ENCODE data around the gene TRIM14. TPM values are rescaled to one million over a fixed set of nuclear protein-coding genes. Genes with fewer than 3 reads are reported as not detected.

TRIM14 gene
- total and polyA plus RNA-seq, 2 of the 4 experiments (the other 2 are of a cell fraction), result 3.0 to 8.5 TPM

DNA sequence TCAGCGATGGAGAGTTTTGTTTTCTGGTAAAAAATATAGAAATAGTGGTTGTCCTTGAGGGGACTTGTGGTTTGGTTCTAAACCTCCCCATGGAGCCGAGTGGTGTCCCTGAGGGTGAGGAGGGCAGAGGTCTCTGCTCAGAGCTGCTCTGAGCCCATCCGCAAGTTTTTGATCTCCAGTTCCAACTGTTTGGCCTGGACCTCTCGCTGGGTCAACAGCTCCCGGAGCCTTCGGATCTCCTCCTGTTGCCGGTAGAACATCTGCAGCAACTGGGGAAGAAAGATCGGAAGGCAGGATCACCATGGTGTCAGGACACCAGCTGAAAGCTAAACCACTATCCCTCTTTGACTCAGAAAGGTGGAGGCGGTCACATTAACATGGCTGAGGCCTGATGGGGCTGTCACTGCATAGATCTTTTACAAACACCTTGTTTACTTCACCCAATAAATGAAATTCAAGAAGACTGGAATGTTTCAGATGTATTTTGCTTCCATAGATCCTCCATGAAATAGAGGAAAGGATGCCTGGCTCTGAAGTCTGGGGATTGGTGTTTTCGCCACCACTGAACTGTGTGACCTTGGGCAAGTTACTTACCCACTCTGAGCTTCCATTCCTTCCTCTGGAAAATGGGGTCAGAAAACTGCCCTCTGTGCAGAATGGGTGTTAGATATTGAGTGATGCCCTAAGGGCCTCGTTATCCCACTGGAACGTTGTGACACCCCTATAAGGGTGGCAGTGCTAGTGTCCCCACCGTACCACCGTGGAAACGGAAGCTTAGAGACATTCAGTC lies 5.8 kb upstream of the TRIM14 start:
- no peak overlapping the region for H3K4ac ChIP-seq (ENCODE audit: low read depth, low read length)
- intact Hi-C loops (cut with micrococcal nuclease), result no loop called here
- H3K56ac ChIP-seq (ENCODE audit: extremely low read depth, insufficient read depth, low read length), result no peak overlapping the region
- dilution Hi-C loops (cut with HindIII; ENCODE audit: low sequenced_read_pairs, unreplicated experiment), result no loop called here
- no peak overlapping the region for H2BK20ac ChIP-seq (ENCODE audit: low read depth, low read length)
- H2BK120ac ChIP-seq (ENCODE audit: low read depth, low read length), result no peak overlapping the region
- no peak overlapping the region for H2AK5ac ChIP-seq (ENCODE audit: low read depth, low read length)
- no peaks in the 10 kb centered on the region for H3K9me3 ChIP-seq (ENCODE audit: control insufficient read depth, insufficient read depth, low read length)
- H4K5ac ChIP-seq (ENCODE audit: low read depth, low read length), result no peak overlapping the region
- H2BK5ac ChIP-seq (ENCODE audit: low read depth, low read length, poor library complexity, severe bottlenecking), result no peak overlapping the region
- no peak overlapping the region for H3K4me3 ChIP-seq (ENCODE audit: insufficient read depth, low read depth, low read length)
- no peaks in the 10 kb centered on the region for H3K36me3 ChIP-seq (ENCODE audit: control insufficient read depth, insufficient read depth, low read length)
- H2AK9ac ChIP-seq (replicated peaks; ENCODE audit: low read depth, low read length, poor library complexity), result no peak overlapping the region
- no peak overlapping the region for H4K8ac ChIP-seq (ENCODE audit: low read depth in 2 of 2, low read length in 2 of 2)
- ChIA-PET POLR2A (ENCODE audit: unreplicated experiment) (no interaction called here), CTCF (no interaction called here)
- ATAC-seq (ENCODE audit: low read depth) (no peak), DNase-seq (no peak)
- no peak overlapping the region for H3K27ac ChIP-seq (ENCODE audit: insufficient read depth, low read length)
- 80% methylated on average over 3 of the region's 15 CpGs; no CpG with 5 or more reads in 1 of the 2 experiments for WGBS, 2 experiments (ENCODE audit: extremely low coverage in 2 of 2, insufficient read length in 1 of 2)
- TF ChIP-seq NFE2L2 (IDR thresholded peaks at IDR 0.05; ENCODE audit: low read depth, low read length) (no peak), CHD1 (IDR thresholded peaks at IDR 0.05; ENCODE audit: low read depth, low read length) (no peak), USF2 (IDR thresholded peaks at IDR 0.05; ENCODE audit: low read depth, low read length) (no peak), BHLHE40 (IDR thresholded peaks at IDR 0.05; ENCODE audit: low read depth, low read length) (no peak), MAFK (IDR thresholded peaks at IDR 0.05; ENCODE audit: low read depth, low read length) (no peak), MXI1 (IDR thresholded peaks at IDR 0.05; ENCODE audit: borderline replicate concordance, low read depth, low read length) (no peak), RAD21 (IDR thresholded peaks at IDR 0.05; ENCODE audit: low read length) (no peak), POLR2A (IDR thresholded peaks at IDR 0.05; ENCODE audit: low read depth, low read length) (no peak), ELK1 (IDR thresholded peaks at IDR 0.05; ENCODE audit: borderline replicate concordance, low read depth, low read length) (no peak), RCOR1 (IDR thresholded peaks at IDR 0.05; ENCODE audit: insufficient replicate concordance, low read length) (no peak), CEBPB (IDR thresholded peaks at IDR 0.05; ENCODE audit: low read depth, low read length) (no peak), RFX5 (IDR thresholded peaks at IDR 0.05; ENCODE audit: low read depth, low read length) (no peak), SMC3 (IDR thresholded peaks at IDR 0.05; ENCODE audit: low read depth, low read length) (no peak), MAZ (IDR thresholded peaks at IDR 0.05; ENCODE audit: borderline replicate concordance, low read depth, low read length) (no peak), FOS (IDR thresholded peaks at IDR 0.05; ENCODE audit: low read depth, low read length) (no peak)
- TF ChIP-seq, protein P1, sequence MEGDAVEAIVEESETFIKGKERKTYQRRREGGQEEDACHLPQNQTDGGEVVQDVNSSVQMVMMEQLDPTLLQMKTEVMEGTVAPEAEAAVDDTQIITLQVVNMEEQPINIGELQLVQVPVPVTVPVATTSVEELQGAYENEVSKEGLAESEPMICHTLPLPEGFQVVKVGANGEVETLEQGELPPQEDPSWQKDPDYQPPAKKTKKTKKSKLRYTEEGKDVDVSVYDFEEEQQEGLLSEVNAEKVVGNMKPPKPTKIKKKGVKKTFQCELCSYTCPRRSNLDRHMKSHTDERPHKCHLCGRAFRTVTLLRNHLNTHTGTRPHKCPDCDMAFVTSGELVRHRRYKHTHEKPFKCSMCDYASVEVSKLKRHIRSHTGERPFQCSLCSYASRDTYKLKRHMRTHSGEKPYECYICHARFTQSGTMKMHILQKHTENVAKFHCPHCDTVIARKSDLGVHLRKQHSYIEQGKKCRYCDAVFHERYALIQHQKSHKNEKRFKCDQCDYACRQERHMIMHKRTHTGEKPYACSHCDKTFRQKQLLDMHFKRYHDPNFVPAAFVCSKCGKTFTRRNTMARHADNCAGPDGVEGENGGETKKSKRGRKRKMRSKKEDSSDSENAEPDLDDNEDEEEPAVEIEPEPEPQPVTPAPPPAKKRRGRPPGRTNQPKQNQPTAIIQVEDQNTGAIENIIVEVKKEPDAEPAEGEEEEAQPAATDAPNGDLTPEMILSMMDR (conservative IDR thresholded peaks at IDR 0.05; ENCODE audit: low read depth, low read length), result no peak
- no peaks in the 10 kb centered on the region for H3K27me3 ChIP-seq (ENCODE audit: control insufficient read depth, insufficient read depth, low read length)
- no peak overlapping the region for H3K23ac ChIP-seq (ENCODE audit: low read depth, low read length)
- no peak overlapping the region for H4K91ac ChIP-seq (ENCODE audit: insufficient read depth, low read depth, low read length)
- H4K20me1 ChIP-seq (ENCODE audit: insufficient read depth, low read length), result no peaks in the 10 kb centered on the region
- in situ Hi-C loops (cut with MboI; ENCODE audit: low sequenced_read_pairs), result no loop called here
- H2BK15ac ChIP-seq (ENCODE audit: low read depth, low read length), result no peak overlapping the region
- BruUV-seq (replicated peaks), result no TSS peak
- H3K9me1 ChIP-seq (ENCODE audit: insufficient read depth, low read length), result no peaks in the 10 kb centered on the region
- no peaks in the 10 kb centered on the region for H3K79me1 ChIP-seq (ENCODE audit: low read depth in 1 of 2, low read length in 2 of 2)
- no peak overlapping the region for H3K4me2 ChIP-seq (ENCODE audit: low read depth, low read length)
- H3K9ac ChIP-seq (ENCODE audit: low read depth, low read length), result no peak overlapping the region
- H3K18ac ChIP-seq (ENCODE audit: low read depth, low read length), result no peak overlapping the region
- H3K14ac ChIP-seq (replicated peaks; ENCODE audit: low read depth, low read length), result no peak overlapping the region
- peak overlapping the region; percentile 23 for H2AFZ ChIP-seq (replicated peaks; ENCODE audit: low read length, poor library complexity)
- H3K4me1 ChIP-seq (ENCODE audit: control insufficient read depth, insufficient read depth, low read length), result no peaks in the 10 kb centered on the region

All from IMR-90 (cell line).